Breast epithelium (tissue), 4 donors: Measurements from ENCODE around the gene TRMT2A. TPM values are rescaled to one million over a fixed set of nuclear protein-coding genes. Genes with fewer than 3 reads are reported as not detected.

Source experiments
- DNase-seq, 2 donors: peaks; one replicate each; pipeline ENCODE4 v3.0.0-alpha.2; 2019; ENCODE audit warnings: low spot score in 2 of 2
- H3K27ac ChIP-seq, 2 donors: fragments of 200-600 bp; sonication (generic) in 1 of 2; one replicate each; pipeline ENCODE4 v1.5.1; 2016 to 2019; ENCODE audit warnings: mild to moderate bottlenecking in 1 of 2
- H3K27me3 ChIP-seq, 2 donors: fragments of 200-600 bp; sonication (generic) in 1 of 2; one replicate each; pipeline versions ENCODE4 v1.5.1 to v1.6.0; 2017 to 2019; ENCODE audit warnings: control low read depth in 1 of 2, mild to moderate bottlenecking in 1 of 2
- H3K36me3 ChIP-seq: fragments of 200-600 bp; one replicate; pipeline ENCODE4 v1.5.1; 2019
- H3K4me1 ChIP-seq, 2 donors: fragments of 200-600 bp; sonication (generic); one replicate each; pipeline ENCODE4 v1.5.1; 2016 to 2019; ENCODE audit warnings: control low read depth in 1 of 2
- H3K4me3 ChIP-seq, 3 donors: fragments of 200-600 bp; sonication (generic); 1 replicate in 2 of 3; 2 replicates in 1 of 3; pipeline ENCODE4 v1.5.1; 2016 to 2019; ENCODE audit warnings: mild to moderate bottlenecking in 3 of 3, moderate library complexity in 2 of 3
- H3K9me3 ChIP-seq, 2 donors: fragments of 200-600 bp; sonication (generic) in 1 of 2; one replicate each; pipeline ENCODE4 v1.5.1; 2016 to 2019; ENCODE audit warnings: control low read depth in 1 of 2
- POLR2A ChIP-seq: fragments of 450-650 bp; IDR thresholded peaks from one replicate; pipeline ENCODE4 v1.6.1; 2016; ENCODE audit warnings: antibody characterized with exemption, mild to moderate bottlenecking, moderate library complexity
- POLR2AphosphoS5 ChIP-seq, 3 donors: sonication (generic); formaldehyde crosslinking; IDR thresholded peaks; one replicate each; pipeline ENCODE4 v1.6.1; 2017; ENCODE audit warnings: antibody characterized with exemption in 3 of 3
- intact Hi-C: fragments of 100-400 bp; cut with DNase I; formaldehyde crosslinking; loops from one replicate; pipeline ENCODE4 v1.15.1; 2023; ENCODE audit warnings: low total_unique reads
- total RNA-seq, 3 donors: library from RNA; depleted of rRNA; stranded (reverse); fragments of >200 nt; gene quantifications; one replicate each; pipeline ENCODE4 v1.1.0, GENCODE V29; 2016
- TF ChIP-seq, protein P1 (sequence below), 3 donors: fragments of 450-650 bp; IDR thresholded peaks; one replicate each; pipeline ENCODE4 v1.5.1; 2016 to 2017; ENCODE audit warnings: antibody characterized with exemption in 3 of 3, mild to moderate bottlenecking in 3 of 3, moderate library complexity in 3 of 3

Gene TRMT2A
- total RNA-seq, 3 donors from 2014 or later: 49.8 to 72.4 (median 51.1) TPM

- no peaks in the 10 kb centered on the region for H3K36me3 ChIP-seq
- no peaks in the 10 kb centered on the region for H3K4me1 ChIP-seq
- no peak overlapping the region for H3K4me3 ChIP-seq
- DNase-seq: no peak
- intact Hi-C loops: no loop called here
- no peaks in the 10 kb centered on the region for H3K9me3 ChIP-seq
- H3K27ac ChIP-seq: no peak overlapping the region
- H3K27me3 ChIP-seq: peaks cover 0 to 8% of the 10 kb centered on the region in 2 donors
- TF ChIP-seq POLR2A (no peak), POLR2AphosphoS5 (IDR thresholded peaks at IDR 0.05) (no peak)
- TF ChIP-seq, protein P1, sequence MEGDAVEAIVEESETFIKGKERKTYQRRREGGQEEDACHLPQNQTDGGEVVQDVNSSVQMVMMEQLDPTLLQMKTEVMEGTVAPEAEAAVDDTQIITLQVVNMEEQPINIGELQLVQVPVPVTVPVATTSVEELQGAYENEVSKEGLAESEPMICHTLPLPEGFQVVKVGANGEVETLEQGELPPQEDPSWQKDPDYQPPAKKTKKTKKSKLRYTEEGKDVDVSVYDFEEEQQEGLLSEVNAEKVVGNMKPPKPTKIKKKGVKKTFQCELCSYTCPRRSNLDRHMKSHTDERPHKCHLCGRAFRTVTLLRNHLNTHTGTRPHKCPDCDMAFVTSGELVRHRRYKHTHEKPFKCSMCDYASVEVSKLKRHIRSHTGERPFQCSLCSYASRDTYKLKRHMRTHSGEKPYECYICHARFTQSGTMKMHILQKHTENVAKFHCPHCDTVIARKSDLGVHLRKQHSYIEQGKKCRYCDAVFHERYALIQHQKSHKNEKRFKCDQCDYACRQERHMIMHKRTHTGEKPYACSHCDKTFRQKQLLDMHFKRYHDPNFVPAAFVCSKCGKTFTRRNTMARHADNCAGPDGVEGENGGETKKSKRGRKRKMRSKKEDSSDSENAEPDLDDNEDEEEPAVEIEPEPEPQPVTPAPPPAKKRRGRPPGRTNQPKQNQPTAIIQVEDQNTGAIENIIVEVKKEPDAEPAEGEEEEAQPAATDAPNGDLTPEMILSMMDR (IDR thresholded peaks at IDR 0.05): no peak
Measured at GRCh38 chr22:20153945-20154344, 36.9 kb upstream of the TRMT2A start.

GRCh38 chr22:20152464-20152890, 35.5 kb upstream of the TRMT2A start:
- H3K4me1 ChIP-seq: no peaks in the 10 kb centered on the region
- H3K27ac ChIP-seq: no peak overlapping the region
- no peaks in the 10 kb centered on the region for H3K36me3 ChIP-seq
- H3K9me3 ChIP-seq: no peaks in the 10 kb centered on the region
- intact Hi-C loops: no loop called here
- no peak for DNase-seq
- TF ChIP-seq POLR2AphosphoS5 (IDR thresholded peaks at IDR 0.05): no peak
- TF ChIP-seq POLR2A: no peak
- TF ChIP-seq, protein P1 (IDR thresholded peaks at IDR 0.05): no peak
- H3K27me3 ChIP-seq: peaks cover 0 to 8% of the 10 kb centered on the region in 2 donors
- H3K4me3 ChIP-seq: no peak overlapping the region

DNA sequence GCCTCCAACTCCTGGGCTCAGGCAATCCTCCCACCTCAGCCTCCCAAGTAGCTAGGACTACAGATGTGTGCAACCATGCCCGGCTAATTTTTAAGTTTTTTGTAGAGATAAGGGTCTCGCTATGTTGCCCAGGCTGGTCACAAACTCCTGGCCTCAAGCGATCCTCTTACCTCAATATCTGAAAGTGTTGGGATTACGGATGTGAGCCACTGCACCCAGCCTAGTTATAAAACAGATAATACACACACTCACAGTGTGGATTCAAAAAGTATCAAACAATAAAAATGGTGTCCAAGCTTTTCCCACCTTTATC, 34.2 kb upstream of the TRMT2A start:
- intact Hi-C loops: no loop called here
- Histone ChIP-seq H3K36me3 (no peaks in the 10 kb centered on the region), H3K4me3 (no peak overlapping the region), H3K27ac (no peak overlapping the region), H3K27me3 (peaks cover 0 to 4% of the 10 kb centered on the region in 2 donors), H3K4me1 (no peaks in the 10 kb centered on the region), H3K9me3 (no peaks in the 10 kb centered on the region)
- TF ChIP-seq, protein P1 (IDR thresholded peaks at IDR 0.05): no peak
- no peak for TF ChIP-seq POLR2A
- TF ChIP-seq POLR2AphosphoS5 (IDR thresholded peaks at IDR 0.05): no peak
- DNase-seq: no peak

GRCh38 chr22:20150381-20151275, 33.6 kb upstream of the TRMT2A start, which contains the start of gene CCDC188:
Gene CCDC188 (minus strand): TSS chr22:20151055. CDS start chr22:20150986, 69 bp downstream.
- H3K9me3 ChIP-seq: no peaks in the 10 kb centered on the region
- H3K36me3 ChIP-seq: no peaks in the 10 kb centered on the region
- peaks cover 0 to 4% of the 10 kb centered on the region in 2 donors for H3K27me3 ChIP-seq
- intact Hi-C loops: no loop called here
- TF ChIP-seq POLR2A (no peak), POLR2AphosphoS5 (IDR thresholded peaks at IDR 0.05) (no peak)
- TF ChIP-seq, protein P1 (IDR thresholded peaks at IDR 0.05): no peak
- no peak within 1 kb of the TSS for H3K4me3 ChIP-seq
- no peak within 1 kb of the TSS for H3K27ac ChIP-seq
- no peak for DNase-seq
- H3K4me1 ChIP-seq: no peaks in the 10 kb centered on the region
